ENCODE data around the gene HOXA6.

HOXA6 gene

GRCh38 chr7:27119412-27119911, 28.1 kb downstream of the HOXA6 start:
- ATAC-seq (ENCODE audit: low read depth) (no peak), DNase-seq (ENCODE audit: low spot score) (no peak)
- H3K27me3 ChIP-seq (ENCODE audit: insufficient read depth, poor library complexity, severe bottlenecking): no peaks in the 10 kb centered on the region
- no peak overlapping the region for H3K27ac ChIP-seq (ENCODE audit: poor library complexity, severe bottlenecking)
- no peak for TF ChIP-seq CTCF (IDR thresholded peaks at IDR 0.05; ENCODE audit: poor library complexity, severe bottlenecking)
- peaks cover 6% of the 10 kb centered on the region for H3K4me1 ChIP-seq (ENCODE audit: insufficient read depth, poor library complexity, severe bottlenecking)
- no peaks in the 10 kb centered on the region for H3K9me3 ChIP-seq (ENCODE audit: severe bottlenecking)
- H3K4me3 ChIP-seq (ENCODE audit: severe bottlenecking): no peak overlapping the region
- no peaks in the 10 kb centered on the region; the same call in 1 of the 2 replicates for H3K36me3 ChIP-seq (ENCODE audit: low read depth)

GRCh38 chr7:27118580-27118979, 29.0 kb downstream of the HOXA6 start:
- H3K27ac ChIP-seq (ENCODE audit: poor library complexity, severe bottlenecking): no peak overlapping the region
- no peak for DNase-seq (ENCODE audit: low spot score)
- H3K4me3 ChIP-seq (ENCODE audit: severe bottlenecking): no peak overlapping the region
- no peaks in the 10 kb centered on the region for H3K27me3 ChIP-seq (ENCODE audit: insufficient read depth, poor library complexity, severe bottlenecking)
- H3K4me1 ChIP-seq (ENCODE audit: insufficient read depth, poor library complexity, severe bottlenecking): peaks cover 9% of the 10 kb centered on the region
- no peaks in the 10 kb centered on the region; the same call in 1 of the 2 replicates for H3K36me3 ChIP-seq (ENCODE audit: low read depth)
- TF ChIP-seq CTCF (IDR thresholded peaks at IDR 0.05; ENCODE audit: poor library complexity, severe bottlenecking): no peak
- H3K9me3 ChIP-seq (ENCODE audit: severe bottlenecking): no peaks in the 10 kb centered on the region
- no peak for ATAC-seq (ENCODE audit: low read depth)

GRCh38 chr7:27117887-27118491, 29.6 kb downstream of the HOXA6 start:
- TF ChIP-seq CTCF (IDR thresholded peaks at IDR 0.05; ENCODE audit: poor library complexity, severe bottlenecking): no peak
- Histone ChIP-seq H3K4me3 (ENCODE audit: severe bottlenecking) (no peak overlapping the region), H3K27me3 (ENCODE audit: insufficient read depth, poor library complexity, severe bottlenecking) (no peaks in the 10 kb centered on the region), H3K36me3 (ENCODE audit: low read depth) (no peaks in the 10 kb centered on the region; the same call in 1 of the 2 replicates), H3K4me1 (ENCODE audit: insufficient read depth, poor library complexity, severe bottlenecking) (peaks cover 9% of the 10 kb centered on the region), H3K9me3 (ENCODE audit: severe bottlenecking) (no peaks in the 10 kb centered on the region), H3K27ac (ENCODE audit: poor library complexity, severe bottlenecking) (no peak overlapping the region)
- ATAC-seq (ENCODE audit: low read depth): no peak
- DNase-seq (ENCODE audit: low spot score): no peak

- no peak for DNase-seq (ENCODE audit: low spot score)
- Histone ChIP-seq H3K9me3 (ENCODE audit: severe bottlenecking) (no peaks in the 10 kb centered on the region), H3K27ac (ENCODE audit: poor library complexity, severe bottlenecking) (no peak overlapping the region), H3K4me1 (ENCODE audit: insufficient read depth, poor library complexity, severe bottlenecking) (peaks cover 12% of the 10 kb centered on the region), H3K4me3 (ENCODE audit: severe bottlenecking) (no peak overlapping the region), H3K27me3 (ENCODE audit: insufficient read depth, poor library complexity, severe bottlenecking) (no peaks in the 10 kb centered on the region), H3K36me3 (ENCODE audit: low read depth) (no peaks in the 10 kb centered on the region; the same call in 1 of the 2 replicates)
- no peak for TF ChIP-seq CTCF (IDR thresholded peaks at IDR 0.05; ENCODE audit: poor library complexity, severe bottlenecking)
- no peak for ATAC-seq (ENCODE audit: low read depth)
These were observed 30.4 kb downstream of the HOXA6 start for GRCh38 chr7:27116962-27117886.

Measured in RWPE2 (cell line).